ENCODE results near the gene GSG1. TPM values are rescaled to one million over a fixed set of nuclear protein-coding genes. Genes with fewer than 3 reads are reported as not detected.
"Not testable (repeated sequence)": the region's sequence is repeated elsewhere in the genome, so short reads cannot be mapped to it uniquely, and the experiment has no call there.

GSG1 gene
- total RNA-seq, 1 experiment from 2014 or later = not detected

GRCh38 chr12:13062669-13063068, 40.8 kb downstream of the GSG1 start:
- DNase-seq (ENCODE audit: low spot score) = no peak

GRCh38 chr12:13061377-13061776, 42.1 kb downstream of the GSG1 start:
- no peak for DNase-seq (ENCODE audit: low spot score)

- DNase-seq (ENCODE audit: low spot score) = no peak
These were observed 42.9 kb downstream of the GSG1 start for GRCh38 chr12:13060581-13060980.

DNA sequence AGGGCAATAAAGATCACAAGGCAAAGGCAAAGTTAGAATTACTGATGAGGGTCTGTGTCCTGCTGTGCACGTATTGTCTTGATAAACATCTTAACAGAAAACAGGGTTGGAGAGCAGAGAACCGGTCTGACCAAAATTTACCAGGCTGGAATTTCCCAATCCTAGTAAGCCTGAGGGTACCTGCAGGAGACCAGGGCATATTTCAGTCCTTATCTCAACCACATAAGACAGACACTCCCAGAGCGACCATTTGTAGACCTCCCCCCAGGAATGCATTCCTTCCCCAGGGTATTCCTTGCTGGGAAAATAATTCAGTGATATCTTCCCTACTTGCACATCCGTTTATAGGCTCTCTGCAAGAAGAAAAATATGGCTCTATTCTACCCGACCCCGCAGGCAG, 49.9 kb downstream of the GSG1 start:
- DNase-seq (ENCODE audit: low spot score) = not testable (repeated sequence)

DNA sequence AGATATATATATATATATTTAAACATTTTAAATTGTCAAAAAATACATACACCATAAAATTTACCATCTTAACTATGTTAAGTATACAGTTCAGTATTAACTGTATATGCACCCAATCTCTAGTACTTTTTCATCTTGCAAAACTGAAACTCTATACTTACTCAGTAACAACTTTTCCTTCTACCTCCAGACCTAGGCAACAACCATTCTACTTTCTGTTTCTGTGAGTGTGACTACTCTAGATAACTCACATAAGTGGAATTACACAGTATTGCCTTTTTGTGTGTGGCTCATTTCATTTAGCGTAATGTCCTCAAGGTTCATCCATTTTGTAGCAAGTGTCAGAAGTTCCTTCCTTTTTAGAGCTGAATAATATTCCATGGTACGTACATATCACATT, 51.0 kb downstream of the GSG1 start:
- DNase-seq (ENCODE audit: low spot score) = no peak

DNA sequence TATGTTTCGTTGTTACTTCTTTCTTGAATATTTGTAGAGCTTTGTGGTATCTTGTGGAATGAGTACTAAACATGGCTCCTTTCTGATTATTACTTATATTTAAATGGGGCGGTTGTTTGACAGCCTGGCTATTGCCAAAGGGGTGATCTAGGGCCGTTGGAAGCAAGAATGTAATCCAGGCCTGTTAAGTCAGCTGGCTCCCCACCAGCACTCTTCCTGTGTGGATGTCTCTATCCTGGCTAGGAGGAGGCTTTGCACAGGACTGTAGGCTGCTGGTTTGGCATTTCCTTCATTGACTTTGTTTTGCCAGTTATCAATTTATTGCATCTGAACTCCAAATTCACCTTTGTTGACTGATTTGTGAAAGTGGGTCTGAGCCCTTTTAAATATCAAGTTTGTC, 53.7 kb downstream of the GSG1 start:
- DNase-seq (ENCODE audit: low spot score) = no peak

GRCh38 chr12:13046964-13047363, 56.5 kb downstream of the GSG1 start:
- DNase-seq (ENCODE audit: low spot score) = no peak

- no peak for DNase-seq (ENCODE audit: low spot score)
These were observed 57.7 kb downstream of the GSG1 start for GRCh38 chr12:13045816-13046215.

GRCh38 chr12:13044906-13045299, 58.6 kb downstream of the GSG1 start:
- no peak for DNase-seq (ENCODE audit: low spot score)

DNA sequence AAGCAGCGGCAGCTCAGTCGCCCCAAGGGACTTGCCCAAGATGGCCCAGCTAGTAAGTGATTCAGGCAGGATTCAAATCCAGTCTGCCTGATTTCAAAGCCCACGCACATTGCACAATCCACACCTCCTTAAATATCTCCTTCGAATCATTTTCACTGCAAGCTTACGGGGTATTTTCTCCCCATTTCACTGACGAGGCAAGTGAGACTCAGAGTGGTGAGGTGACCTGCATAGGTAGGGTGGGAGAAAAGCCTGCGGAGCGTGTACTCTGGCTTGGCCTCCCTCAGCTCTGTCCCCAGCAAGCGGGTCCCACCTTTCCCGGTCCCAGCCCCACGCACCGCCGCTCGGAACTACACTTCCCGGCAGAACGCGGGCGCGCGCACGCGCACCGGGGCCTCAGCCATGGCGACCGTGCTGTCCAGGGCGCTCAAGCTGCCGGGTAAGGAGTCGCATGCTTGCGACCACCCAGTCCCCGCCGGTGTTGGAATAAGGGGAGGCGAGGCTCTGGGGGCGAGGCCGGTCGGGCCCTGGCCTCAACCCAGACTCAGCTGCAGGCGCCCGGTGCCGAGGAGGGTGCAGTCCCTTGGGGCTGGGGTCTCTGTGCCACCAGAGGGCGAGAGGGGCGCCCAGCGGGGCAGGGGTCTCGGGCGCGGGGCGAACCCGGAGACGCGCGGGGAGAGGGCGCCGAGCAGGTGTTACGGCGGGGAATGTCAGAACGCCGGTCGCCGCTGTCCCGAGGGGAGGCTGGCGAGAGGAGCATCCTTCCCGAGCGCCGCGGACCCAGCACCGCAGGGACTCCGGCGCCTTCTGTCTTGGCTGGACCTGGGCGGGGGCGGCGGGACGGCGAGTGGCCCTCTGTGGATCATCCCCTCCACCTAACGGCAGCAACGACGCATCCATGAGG, 59.2 kb downstream of the GSG1 start, which contains the start of gene FAM234B:
Gene FAM234B, plus strand, starts transcription at position 380 of the 904 bp plus-strand sequence. Its CDS starts 23 bp downstream, at position 403.
- DNase-seq (ENCODE audit: low spot score) = no peak

- no peak for DNase-seq (ENCODE audit: low spot score)
These were observed 60.7 kb downstream of the GSG1 start for GRCh38 chr12:13042666-13043230.

- no peak for DNase-seq (ENCODE audit: low spot score)
These were observed 62.2 kb downstream of the GSG1 start for GRCh38 chr12:13041224-13041623.

- DNase-seq (ENCODE audit: low spot score) = no peak
These were observed 64.0 kb downstream of the GSG1 start for GRCh38 chr12:13039328-13039956.

- no peak for DNase-seq (ENCODE audit: low spot score)
These were observed 64.8 kb downstream of the GSG1 start for GRCh38 chr12:13038491-13039161.

DNA sequence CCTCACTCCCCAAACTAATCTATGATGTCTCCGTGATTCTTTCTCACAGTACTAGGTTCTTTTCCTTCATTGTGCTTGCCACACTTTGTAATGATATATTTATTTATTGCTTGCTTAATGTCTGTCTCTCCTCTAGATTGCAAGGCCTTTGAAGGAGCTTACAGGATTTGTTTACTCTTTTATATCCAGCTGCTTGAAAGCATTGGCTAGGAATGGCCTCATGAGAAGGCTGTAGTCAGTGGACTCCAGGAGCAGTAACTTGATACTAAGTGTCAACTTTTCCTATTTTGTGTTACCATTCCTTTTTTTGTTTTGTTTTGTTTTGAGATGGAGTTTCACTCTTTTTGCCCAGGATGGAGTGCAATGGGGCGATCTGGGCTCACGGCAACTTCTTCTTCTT, 66.6 kb downstream of the GSG1 start:
- no peak for DNase-seq (ENCODE audit: low spot score)

DNA sequence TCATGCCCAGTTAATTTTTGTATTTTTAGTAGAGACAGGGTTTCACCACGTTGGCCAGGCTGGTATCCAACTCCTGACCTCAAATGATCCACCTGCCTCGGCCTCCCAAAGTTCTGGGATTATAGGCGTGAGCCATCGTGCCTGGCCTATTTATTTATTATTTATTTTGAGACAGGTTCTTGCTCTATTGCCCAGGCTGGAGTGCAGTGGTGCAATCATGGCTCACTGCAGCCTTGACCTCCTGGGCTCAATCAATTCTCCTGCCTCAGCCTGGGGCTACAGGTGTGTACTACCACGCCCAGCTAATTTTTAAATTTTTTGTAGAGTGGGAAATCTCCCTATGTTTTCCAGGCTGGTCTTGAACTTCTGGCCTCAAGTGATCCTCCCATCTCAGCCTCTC, 68.1 kb downstream of the GSG1 start:
- not testable (repeated sequence) for DNase-seq (ENCODE audit: low spot score)

Other genes starting within 250 kb of the GSG1 start
- 162 and 185 TPM in 2 replicates for gene GPRC5A, start 212.1 kb downstream of the GSG1 start, total RNA-seq (2014; rRNA removed; shearing (Covaris generic))
- gene GPRC5D, start 151.5 kb downstream of the GSG1 start, total RNA-seq (2014; rRNA removed; shearing (Covaris generic)) = not detected in 2 replicates
- gene HEBP1, start 103.4 kb downstream of the GSG1 start, total RNA-seq (2014; rRNA removed; shearing (Covaris generic)) = 0.46 and 1.0 TPM in 2 replicates
- 0.26 and 0.76 TPM in 2 replicates for gene FAM234B, start 59.3 kb downstream of the GSG1 start, total RNA-seq (2014; rRNA removed; shearing (Covaris generic))
- 33.4 and 40.3 TPM in 2 replicates for gene EMP1, start 93.1 kb upstream of the GSG1 start, total RNA-seq (2014; rRNA removed; shearing (Covaris generic))

Data from HT-29 (cell line).